HS-5 (cell line): ENCODE data around the gene CADM1.

ENCODE experiments used
- DNase-seq: peaks from one replicate; pipeline ENCODE4 v3.0.0-alpha.2; 2012; ENCODE audit warnings: low read depth

Gene CADM1

GRCh38 chr11:115148101-115148500, 356.1 kb downstream of the CADM1 start:
- DNase-seq, result no peak

DNA sequence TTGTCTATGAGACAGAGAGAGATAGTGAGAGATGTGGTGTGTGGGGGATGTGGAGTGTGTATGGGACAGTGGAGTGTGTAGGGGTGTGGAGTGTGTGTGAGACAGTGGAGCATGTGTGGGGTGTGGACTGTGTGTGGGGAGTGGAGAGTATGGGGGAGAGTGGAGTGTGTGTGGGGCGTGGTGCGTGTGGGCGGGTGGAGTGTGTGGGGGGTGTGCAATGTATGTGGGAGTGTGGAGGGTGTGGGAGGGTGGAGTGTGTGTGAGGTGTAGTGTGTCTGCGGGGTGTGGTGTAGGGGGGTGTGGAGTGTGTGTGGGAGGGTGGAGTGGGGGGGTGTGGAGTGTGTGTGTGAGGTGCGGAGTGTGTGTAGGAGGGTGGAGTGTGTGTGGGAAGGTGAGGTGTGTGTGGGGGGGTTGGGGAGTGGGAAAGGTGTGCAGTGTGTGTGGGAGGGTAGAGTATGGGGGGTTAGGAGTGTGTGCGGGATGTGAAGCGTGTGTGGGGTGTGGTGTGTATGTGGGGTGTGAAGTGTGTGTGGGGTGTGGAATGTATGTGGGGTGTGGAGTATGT, 356.9 kb downstream of the CADM1 start:
- no peak for DNase-seq

DNA sequence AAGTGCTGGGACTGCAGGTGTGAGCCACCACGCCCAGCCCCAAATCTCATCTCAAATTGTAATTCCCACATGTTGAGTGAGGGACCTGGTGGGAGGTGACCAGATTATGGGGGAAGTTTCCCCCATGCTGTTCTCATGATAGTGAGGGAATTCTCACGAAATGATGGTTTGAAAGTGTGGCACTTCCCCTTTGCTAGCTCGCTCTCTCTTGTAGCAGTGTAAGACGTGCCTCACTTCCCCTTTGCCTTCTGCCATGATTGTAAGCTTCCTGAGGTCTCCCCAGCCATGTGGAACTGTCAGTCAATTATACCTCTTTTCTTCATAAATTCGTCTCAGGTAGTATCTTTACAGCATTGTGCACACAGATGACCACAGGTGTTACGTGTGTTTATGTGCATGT, 357.8 kb downstream of the CADM1 start:
- no peak for DNase-seq

DNA sequence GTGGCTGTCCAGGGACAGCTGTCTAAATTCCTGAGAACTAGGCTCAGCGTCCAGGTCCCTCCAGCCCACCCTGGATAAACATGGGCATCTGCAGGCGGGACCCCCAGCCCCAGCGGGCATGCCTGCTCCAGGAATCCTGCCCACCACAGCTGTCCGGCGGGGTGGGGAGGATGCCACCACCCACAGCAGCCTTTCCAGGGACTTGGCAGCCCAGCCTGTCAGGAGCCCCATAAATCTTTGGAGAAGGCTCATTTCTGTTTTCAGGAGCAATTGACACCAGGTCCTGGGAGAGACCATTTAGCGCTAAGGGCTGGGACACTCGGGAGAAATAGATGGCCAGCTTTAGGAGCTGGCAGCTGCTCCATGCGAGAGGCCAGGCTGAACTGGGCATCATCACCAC, 358.9 kb downstream of the CADM1 start:
- no peak for DNase-seq

GRCh38 chr11:115144914-115145313, 359.3 kb downstream of the CADM1 start:
- no peak for DNase-seq

DNA sequence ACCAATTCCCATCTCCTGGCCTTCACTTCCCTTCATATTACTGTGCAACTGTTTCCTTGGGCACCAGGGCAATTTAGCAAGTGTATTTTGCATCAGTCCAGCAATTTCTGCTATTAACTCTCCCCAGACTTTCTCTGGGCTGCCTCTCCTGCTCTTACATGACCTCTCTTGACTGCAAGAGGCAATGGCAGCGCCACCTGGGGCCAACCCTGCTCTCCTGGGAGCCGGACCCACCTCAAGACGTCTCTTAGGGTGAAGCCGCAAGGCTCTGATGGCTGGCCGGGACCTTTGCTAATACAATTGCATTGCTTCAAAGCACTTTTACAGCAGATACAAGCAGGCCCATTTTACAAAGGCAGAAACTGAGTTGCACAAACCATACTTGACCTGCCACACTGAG, 360.2 kb downstream of the CADM1 start:
- DNase-seq, result no peak

DNA sequence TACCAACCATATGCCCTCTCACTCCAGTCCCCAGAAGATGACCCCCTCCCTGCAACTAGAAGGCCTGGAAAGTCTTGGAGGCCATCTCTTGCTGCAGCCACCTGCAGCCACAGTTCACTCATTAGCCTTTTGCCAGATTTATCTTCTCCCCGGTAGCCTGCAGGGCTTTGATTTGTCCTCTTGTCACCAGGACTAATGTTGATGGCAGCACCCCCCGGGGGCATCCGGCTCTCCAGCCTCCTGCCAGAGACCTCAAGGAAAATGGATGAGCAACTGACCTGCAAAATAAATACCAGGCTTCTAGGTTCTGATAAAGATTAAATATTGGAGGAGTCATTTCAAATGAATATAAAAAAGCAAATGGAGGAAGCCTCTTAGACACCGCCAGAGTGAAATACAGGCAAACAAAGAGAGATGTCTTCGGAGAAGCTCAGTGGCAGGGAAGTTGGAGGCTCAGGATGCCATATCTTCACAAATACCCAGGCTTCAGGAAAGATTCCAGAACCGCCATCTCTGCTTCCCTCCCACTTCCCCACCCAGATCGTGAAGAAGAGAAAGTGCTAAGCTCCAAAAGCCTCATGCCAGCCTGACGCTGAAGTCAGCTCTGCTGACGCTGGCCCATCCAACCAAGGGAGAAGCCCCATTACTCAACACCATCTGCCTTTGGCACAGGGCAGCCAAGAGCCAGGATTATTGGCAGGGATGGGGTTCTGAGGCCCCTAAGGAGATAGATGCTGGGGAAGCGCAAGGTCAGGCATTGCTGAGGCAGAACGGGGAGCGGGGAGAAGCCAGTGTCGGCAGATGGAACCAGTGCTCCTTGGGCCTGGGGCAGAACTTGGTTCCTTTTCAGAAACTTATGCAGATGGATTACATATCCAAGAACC, 362.7 kb downstream of the CADM1 start:
- no peak for DNase-seq

GRCh38 chr11:115135936-115136335, 368.3 kb downstream of the CADM1 start:
- no peak for DNase-seq

DNA sequence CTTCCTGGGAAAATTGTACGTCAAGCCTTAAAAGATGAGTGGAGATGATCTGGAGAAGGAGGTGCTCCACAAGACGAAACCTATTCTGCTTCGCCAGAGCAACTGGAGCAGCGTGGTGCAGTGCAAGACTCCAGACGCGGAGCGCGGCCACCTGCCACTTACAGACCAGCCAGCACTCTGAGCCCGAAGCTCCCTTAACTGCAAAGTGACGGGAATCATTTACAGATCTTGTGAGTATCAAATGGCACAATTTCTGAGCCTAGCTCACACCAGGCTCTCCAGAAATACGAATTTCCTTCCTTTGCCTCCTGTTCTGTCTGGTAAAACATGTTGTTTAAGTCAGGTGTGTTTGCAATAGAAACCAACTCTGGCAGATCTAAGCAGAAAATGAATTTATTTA, 369.3 kb downstream of the CADM1 start:
- DNase-seq, result no peak

DNA sequence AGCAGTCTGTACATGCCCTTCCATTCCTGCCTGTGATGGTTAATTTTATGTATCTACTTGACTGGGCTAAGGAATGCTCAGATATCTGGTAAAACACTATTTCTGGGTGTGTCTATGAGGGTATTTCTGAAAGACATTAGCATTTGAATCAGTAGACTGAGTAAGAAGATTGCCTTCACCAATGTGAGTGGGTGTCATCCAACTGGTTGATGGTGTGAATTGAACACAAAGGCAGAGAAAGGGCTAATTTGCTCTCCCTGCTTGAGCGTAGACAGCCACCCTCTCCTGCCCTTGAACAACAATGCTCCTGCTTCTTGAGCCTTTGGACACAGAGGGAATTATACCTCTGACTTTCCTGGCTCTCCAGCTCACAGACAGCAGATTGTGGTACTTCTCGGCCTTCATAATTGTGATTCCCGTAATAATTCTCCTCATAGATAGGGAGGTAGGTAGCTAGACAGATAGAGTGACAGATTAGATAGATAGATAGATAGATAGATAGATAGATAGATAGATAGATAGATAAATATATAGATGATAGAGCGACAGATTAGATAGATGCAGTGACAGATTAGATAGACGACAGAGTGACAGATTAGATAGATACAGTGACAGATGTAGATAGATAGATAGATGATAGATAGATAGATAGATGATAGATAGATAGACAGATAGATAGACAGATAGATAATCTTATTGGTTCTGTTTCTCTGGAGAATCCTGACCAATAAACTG, 370.6 kb downstream of the CADM1 start:
- no peak for DNase-seq

DNA sequence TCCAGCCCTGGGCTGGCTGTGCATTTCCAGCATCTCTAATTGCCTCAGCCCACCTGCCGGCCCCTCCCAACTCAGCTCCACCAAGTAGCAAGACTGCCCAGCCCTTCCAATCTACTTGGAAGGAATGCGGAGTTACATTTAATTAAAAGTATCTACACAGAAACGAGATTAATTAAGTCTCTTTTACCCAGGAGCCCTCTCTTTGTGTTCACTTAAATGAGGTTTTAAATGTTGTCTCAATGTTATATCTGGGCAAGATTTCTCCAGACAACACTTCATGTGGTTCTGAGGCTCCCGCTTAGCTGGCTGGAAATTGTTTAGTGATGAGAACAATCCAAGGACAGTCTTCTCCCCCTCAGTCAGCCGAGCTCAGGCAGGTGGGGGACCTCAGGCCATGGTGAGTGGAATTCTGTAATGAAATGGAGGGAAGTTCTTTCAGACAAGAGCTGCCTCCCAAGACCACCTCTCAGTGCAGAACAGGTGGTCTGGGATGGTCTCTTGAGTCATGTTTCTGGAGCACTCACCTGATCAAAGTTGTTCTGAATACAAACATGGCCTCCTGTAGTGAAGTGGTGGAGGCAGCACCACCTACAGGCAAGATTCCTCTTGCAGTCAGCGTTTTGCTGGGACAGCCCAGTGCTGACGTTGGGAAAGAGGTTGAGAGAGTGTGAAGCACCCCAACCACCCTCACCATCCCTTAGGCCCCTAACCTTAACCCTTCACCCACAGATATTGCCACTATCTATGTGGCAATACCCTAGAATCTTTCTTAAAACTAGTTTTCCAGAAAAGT, 371.6 kb downstream of the CADM1 start:
- DNase-seq, result no peak

- no peak for DNase-seq
Observed at GRCh38 chr11:115129473-115130289, 374.5 kb downstream of the CADM1 start.

- no peak for DNase-seq
Observed at GRCh38 chr11:115128226-115128625, 376.0 kb downstream of the CADM1 start.

DNA sequence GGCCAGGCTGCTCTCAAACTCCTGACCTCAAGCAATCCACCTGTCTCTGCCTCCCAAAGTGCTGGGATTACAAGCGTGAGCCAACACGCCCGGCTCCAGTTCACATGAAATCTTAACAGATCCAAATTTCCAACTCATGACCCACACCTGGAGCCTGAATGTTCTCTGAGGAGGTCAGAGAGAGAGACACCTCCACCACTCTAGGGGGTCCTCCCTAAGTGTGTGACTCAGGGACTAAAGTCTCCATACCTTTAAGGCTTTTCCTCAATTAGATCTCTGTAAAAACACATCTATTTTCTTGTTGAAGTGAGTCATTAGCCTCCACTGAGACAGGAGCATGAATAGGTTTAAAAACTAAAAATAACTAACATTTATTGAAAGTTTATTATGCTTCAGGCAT, 376.4 kb downstream of the CADM1 start:
- DNase-seq, result no peak

GRCh38 chr11:115126515-115127208, 377.6 kb downstream of the CADM1 start:
- DNase-seq, result no peak

DNA sequence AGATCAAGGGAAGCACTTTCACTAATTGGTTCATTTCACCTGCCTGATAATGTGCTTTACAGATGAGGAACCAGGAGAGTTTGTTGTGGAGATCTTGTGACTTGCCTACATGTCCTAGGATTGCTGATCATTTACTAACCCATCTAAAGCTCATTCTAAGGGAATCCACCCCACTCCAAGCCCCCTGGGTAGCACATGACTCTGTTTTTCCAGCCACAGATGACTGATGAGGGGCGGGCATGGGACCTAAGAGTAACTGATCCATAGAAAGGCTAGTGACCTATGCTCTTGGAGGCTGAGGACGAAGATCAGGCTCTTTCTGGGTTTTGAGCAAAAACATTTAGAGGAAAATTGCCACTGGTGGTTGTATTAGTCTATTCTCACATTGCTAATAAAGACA, 378.1 kb downstream of the CADM1 start:
- DNase-seq, result no peak

DNA sequence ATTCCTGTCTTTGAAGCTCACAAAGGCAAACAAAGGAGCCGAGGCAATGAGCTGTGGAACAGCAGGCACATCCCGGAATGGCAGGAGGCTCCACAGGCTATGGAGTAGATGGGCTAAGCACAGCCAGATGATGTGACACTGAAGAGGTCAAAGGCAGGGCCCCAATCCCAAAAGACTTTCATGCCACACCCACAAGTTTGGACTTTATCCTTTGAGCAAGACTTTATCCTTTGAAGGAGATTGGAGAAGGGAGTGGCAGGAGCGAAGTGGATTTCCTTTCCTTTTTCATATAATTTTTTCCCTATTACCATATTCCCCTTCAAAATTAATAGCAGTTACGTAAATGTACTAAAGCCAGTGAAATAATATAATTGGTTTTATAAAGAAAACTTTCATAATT, 379.4 kb downstream of the CADM1 start:
- DNase-seq, result no peak

- no peak for DNase-seq
Observed at GRCh38 chr11:115123641-115124040, 380.6 kb downstream of the CADM1 start.

DNA sequence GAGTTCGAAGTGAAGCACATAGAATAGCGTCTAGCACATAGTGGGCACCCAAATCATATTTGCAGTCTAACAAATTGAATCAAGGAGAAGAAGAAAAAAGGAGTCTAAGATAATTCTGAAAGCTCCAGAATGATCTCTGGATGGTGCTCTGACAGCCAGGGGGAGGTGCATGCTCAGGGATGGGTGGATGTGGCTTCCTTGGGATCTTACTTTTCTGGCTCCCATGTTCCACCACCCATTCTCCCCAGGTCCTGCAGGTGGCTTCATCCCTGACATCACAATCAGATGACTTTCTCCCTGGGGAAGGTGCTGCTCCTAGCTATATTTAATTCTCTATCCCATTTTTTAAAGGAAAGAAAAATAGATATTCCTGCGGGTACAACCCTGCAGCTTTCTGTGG, 381.9 kb downstream of the CADM1 start:
- DNase-seq, result no peak
